NCI-H2227 treated with DMSO at 0.1 percent for 48 hours (cell line): Measurements from ENCODE around the gene ITGAE.
"Not testable (repeated sequence)": the region's sequence is repeated elsewhere in the genome, so short reads cannot be mapped to it uniquely, and the experiment has no call there.

ENCODE experiments used
- DNase-seq: peaks from one replicate; lab custom pipeline; 2025; lab: John Stamatoyannopoulos, UW

The ITGAE gene

GRCh38 chr17:3795390-3796102, 5.4 kb downstream of the ITGAE start:
- no peak for DNase-seq

GRCh38 chr17:3794557-3795389, 6.2 kb downstream of the ITGAE start:
- DNase-seq = no peak

- not testable (repeated sequence) for DNase-seq
These were observed 6.8 kb downstream of the ITGAE start for GRCh38 chr17:3794152-3794551.

- not testable (repeated sequence) for DNase-seq
These were observed 7.7 kb downstream of the ITGAE start for GRCh38 chr17:3793258-3793657.

- DNase-seq = no peak
These were observed 8.5 kb downstream of the ITGAE start for GRCh38 chr17:3792481-3792880.

- no peak for DNase-seq
These were observed 12.8 kb downstream of the ITGAE start for GRCh38 chr17:3788200-3788599.

- not testable (repeated sequence) for DNase-seq
These were observed 15.7 kb downstream of the ITGAE start for GRCh38 chr17:3785323-3785722.

- no peak for DNase-seq
These were observed 18.2 kb downstream of the ITGAE start for GRCh38 chr17:3782751-3783150.

- no peak for DNase-seq
These were observed 20.0 kb downstream of the ITGAE start for GRCh38 chr17:3780986-3781385.

GRCh38 chr17:3777366-3778120, 23.4 kb downstream of the ITGAE start:
- DNase-seq = no peak

GRCh38 chr17:3773966-3774365, 27.0 kb downstream of the ITGAE start:
- DNase-seq = no peak

- no peak for DNase-seq
These were observed 27.5 kb downstream of the ITGAE start for GRCh38 chr17:3773511-3773910.

GRCh38 chr17:3772764-3773163, 28.2 kb downstream of the ITGAE start:
- DNase-seq = no peak

- DNase-seq = no peak
These were observed 29.8 kb downstream of the ITGAE start for GRCh38 chr17:3771140-3771539.

GRCh38 chr17:3770466-3770865, 30.5 kb downstream of the ITGAE start:
- DNase-seq = no peak

- DNase-seq = no peak
These were observed 32.2 kb downstream of the ITGAE start for GRCh38 chr17:3768769-3769168.

- no peak for DNase-seq
These were observed 32.6 kb downstream of the ITGAE start for GRCh38 chr17:3768341-3768740.

GRCh38 chr17:3766779-3767178, 34.2 kb downstream of the ITGAE start:
- no peak for DNase-seq

GRCh38 chr17:3765981-3766380, 35.0 kb downstream of the ITGAE start:
- no peak for DNase-seq

- DNase-seq = no peak
These were observed 37.2 kb downstream of the ITGAE start for GRCh38 chr17:3763777-3764170.

- no peak for DNase-seq
These were observed 37.8 kb downstream of the ITGAE start for GRCh38 chr17:3762922-3763776.

- no peak for DNase-seq
These were observed 39.0 kb downstream of the ITGAE start for GRCh38 chr17:3761918-3762380.
